Smooth muscle cell (in vitro differentiated cells): ENCODE data around the gene CCR5AS.
"Not testable (repeated sequence)": the region's sequence is repeated elsewhere in the genome, so short reads cannot be mapped to it uniquely, and the experiment has no call there.

Experiments
- DNase-seq: peaks from one replicate; lab custom pipeline; 2025; ENCODE audit not compliant: unreplicated experiment; lab: John Stamatoyannopoulos, UW
- H2AFZ ChIP-seq: fragments of 200-600 bp; sonication (generic); 2 replicates; pipeline ENCODE4 v1.6.0; 2016; ENCODE audit warnings: antibody characterized with exemption, low read depth, mild to moderate bottlenecking
- H3F3A ChIP-seq: fragments of 200-600 bp; sonication (generic); 2 replicates; pipeline ENCODE4 v1.6.0; 2017; ENCODE audit warnings: antibody characterized with exemption, low read depth
- H3K27ac ChIP-seq: fragments of 200-600 bp; sonication (generic); 2 replicates; pipeline ENCODE4 v1.5.1; 2016; ENCODE audit warnings: low read depth, mild to moderate bottlenecking
- H3K27me3 ChIP-seq: fragments of 200-600 bp; sonication (generic); 2 replicates; pipeline ENCODE4 v1.6.1; 2016; ENCODE audit warnings: low read depth, mild to moderate bottlenecking
- H3K36me3 ChIP-seq: fragments of 200-600 bp; sonication (generic); 2 replicates; pipeline ENCODE4 v1.5.1; 2016; ENCODE audit warnings: low read depth
- H3K4me1 ChIP-seq: fragments of 200-600 bp; sonication (generic); 2 replicates; pipeline ENCODE4 v1.5.1; 2016; ENCODE audit warnings: low read depth
- H3K4me2 ChIP-seq: fragments of 200-600 bp; sonication (generic); 2 replicates; pipeline ENCODE4 v1.6.0; 2016; ENCODE audit warnings: mild to moderate bottlenecking
- H3K4me3 ChIP-seq: fragments of 200-600 bp; sonication (generic); 2 replicates; pipeline ENCODE4 v1.5.1; 2016; ENCODE audit warnings: mild to moderate bottlenecking
- H3K79me2 ChIP-seq: fragments of 200-600 bp; sonication (generic); 2 replicates; pipeline ENCODE4 v1.6.0; 2016; ENCODE audit warnings: low read depth, mild to moderate bottlenecking
- H3K9ac ChIP-seq: fragments of 200-600 bp; sonication (generic); 2 replicates; pipeline ENCODE4 v1.6.0; 2016; ENCODE audit warnings: low read depth
- H3K9me3 ChIP-seq: fragments of 200-600 bp; sonication (generic); replicated peaks from 2 replicates; pipeline ENCODE4 v1.5.1; 2016; ENCODE audit warnings: low read depth
- H4K20me1 ChIP-seq: fragments of 200-600 bp; sonication (generic); 2 replicates; pipeline ENCODE4 v1.6.0; 2016; ENCODE audit warnings: low read depth
- CTCF ChIP-seq: fragments of 200-600 bp; sonication (generic); IDR thresholded peaks from 2 replicates; pipeline ENCODE4 v1.5.1; 2017; ENCODE audit warnings: borderline replicate concordance, mild to moderate bottlenecking, antibody characterized with exemption; ENCODE audit not compliant: insufficient read depth, poor library complexity, severe bottlenecking
- WGBS: methylation state at CpG from one replicate; pipeline ENCODE4 v1.1.7; 2016; ENCODE audit warnings: low lambda C conversion rate; 5-methylcytosine and 5-hydroxymethylcytosine counted together

The CCR5AS gene

GRCh38 chr3:46338840-46339239 is 68.0 kb downstream of the CCR5AS start:
- Histone ChIP-seq H3K27ac (no peak overlapping the region), H3K79me2 (no peaks in the 10 kb centered on the region), H4K20me1 (no peaks in the 10 kb centered on the region), H3F3A (no peaks in the 10 kb centered on the region), H3K27me3 (no peaks in the 10 kb centered on the region), H3K9ac (no peak overlapping the region), H3K4me1 (no peaks in the 10 kb centered on the region), H3K36me3 (no peaks in the 10 kb centered on the region), H3K4me2 (no peak overlapping the region), H3K4me3 (no peak overlapping the region), H2AFZ (no peak overlapping the region), H3K9me3 (no peaks in the 10 kb centered on the region)
- TF ChIP-seq CTCF = no peak
- no peak for DNase-seq
- WGBS = 100% methylated on average over 1 of the region's 1 CpG

GRCh38 chr3:46337911-46338310 is 69.0 kb downstream of the CCR5AS start:
- Histone ChIP-seq H3K27me3 (no peaks in the 10 kb centered on the region), H3K9me3 (no peaks in the 10 kb centered on the region), H3F3A (no peaks in the 10 kb centered on the region), H3K79me2 (no peaks in the 10 kb centered on the region), H2AFZ (no peak overlapping the region), H4K20me1 (no peaks in the 10 kb centered on the region), H3K27ac (no peak overlapping the region), H3K4me1 (no peaks in the 10 kb centered on the region), H3K36me3 (no peaks in the 10 kb centered on the region), H3K4me2 (no peak overlapping the region), H3K9ac (no peak overlapping the region), H3K4me3 (no peak overlapping the region)
- no peak for TF ChIP-seq CTCF
- no peak for DNase-seq

DNA sequence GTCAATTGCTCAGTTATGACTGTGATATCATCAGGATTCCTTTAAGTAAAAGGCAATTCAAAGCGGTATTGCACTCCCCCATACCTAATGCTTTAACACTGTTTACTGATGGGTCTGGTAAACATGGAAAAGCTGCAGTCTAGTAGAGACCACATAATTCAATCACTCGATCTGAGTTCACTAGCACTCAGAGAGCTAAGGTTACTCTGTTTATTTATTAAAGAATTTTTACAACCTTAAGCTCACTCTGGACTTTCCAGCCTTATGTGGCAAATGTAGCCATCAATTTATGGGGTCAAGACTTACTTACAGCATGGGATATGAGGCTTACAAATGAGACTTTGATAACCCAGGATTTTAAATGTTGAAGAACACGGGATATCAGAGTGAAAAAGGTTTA is 71.3 kb downstream of the CCR5AS start:
- 16% methylated on average over 3 of the region's 3 CpGs for WGBS
- Histone ChIP-seq H3K4me2 (peak overlapping the region; percentile 66), H3K9me3 (no peaks in the 10 kb centered on the region), H3K4me3 (no peak overlapping the region), H3K79me2 (no peaks in the 10 kb centered on the region), H2AFZ (no peak overlapping the region), H3K4me1 (no peaks in the 10 kb centered on the region), H4K20me1 (no peaks in the 10 kb centered on the region), H3K36me3 (no peaks in the 10 kb centered on the region), H3K9ac (no peak overlapping the region), H3K27me3 (no peaks in the 10 kb centered on the region), H3F3A (no peaks in the 10 kb centered on the region), H3K27ac (peak overlapping the region; percentile 62)
- no peak for DNase-seq
- no peak for TF ChIP-seq CTCF

- H3K4me2 ChIP-seq = peak overlapping the region; percentile 66
- no peaks in the 10 kb centered on the region for H3K4me1 ChIP-seq
- no peaks in the 10 kb centered on the region for H3F3A ChIP-seq
- no peaks in the 10 kb centered on the region for H3K36me3 ChIP-seq
- no peak overlapping the region for H3K4me3 ChIP-seq
- no peak overlapping the region for H2AFZ ChIP-seq
- H3K9me3 ChIP-seq = no peaks in the 10 kb centered on the region
- H3K9ac ChIP-seq = no peak overlapping the region
- H3K27me3 ChIP-seq = no peaks in the 10 kb centered on the region
- DNase-seq = no peak
- H4K20me1 ChIP-seq = no peaks in the 10 kb centered on the region
- 7% methylated on average over 4 of the region's 4 CpGs for WGBS
- TF ChIP-seq CTCF = no peak
- H3K27ac ChIP-seq = peak overlapping the region; percentile 62
- no peaks in the 10 kb centered on the region for H3K79me2 ChIP-seq
These were observed 72.0 kb downstream of the CCR5AS start for GRCh38 chr3:46334741-46335478.

DNA sequence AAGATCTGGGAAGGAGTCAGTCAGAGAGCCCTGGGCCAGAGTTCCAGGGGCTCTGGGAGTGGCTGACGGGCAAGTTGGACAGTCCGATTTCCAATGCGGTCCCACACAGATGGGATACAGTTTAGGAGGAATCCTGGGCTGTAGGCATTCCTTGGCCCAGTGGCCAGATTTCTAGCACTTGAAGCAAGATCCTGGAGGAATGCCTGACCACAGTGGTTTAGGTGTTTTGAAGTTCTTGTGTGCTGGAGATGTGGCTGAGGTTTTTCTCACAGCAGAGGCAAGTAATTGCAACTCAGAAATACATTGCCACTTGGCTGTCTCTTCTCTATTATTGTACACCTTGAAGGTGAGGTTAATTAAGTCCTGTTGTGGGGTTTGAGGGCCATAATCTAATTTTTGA is 76.2 kb downstream of the CCR5AS start:
- not testable (repeated sequence) for H3K79me2 ChIP-seq, DNase-seq, H3K27me3 ChIP-seq, H3K27ac ChIP-seq, H3K9ac ChIP-seq, H3K4me3 ChIP-seq, H3K4me1 ChIP-seq, H4K20me1 ChIP-seq, H3K9me3 ChIP-seq, H3F3A ChIP-seq, H3K36me3 ChIP-seq, H2AFZ ChIP-seq, H3K4me2 ChIP-seq
- 89% methylated on average over 3 of the region's 3 CpGs for WGBS
